Tibial nerve (tissue), 4 donors: ENCODE data around the gene PPRC1. TPM values are rescaled to one million over a fixed set of nuclear protein-coding genes. Genes with fewer than 3 reads are reported as not detected.

Experiments used
- DNase-seq, 2 donors: peaks; one replicate each; pipeline ENCODE4 v3.0.0-alpha.2; 2019; ENCODE audit warnings: low spot score in 2 of 2
- H3K27ac ChIP-seq, 4 donors: fragments of 200-600 bp; sonication (generic) in 3 of 4; one replicate each; pipeline ENCODE4 v1.5.1; 2017 to 2019; ENCODE audit warnings: mild to moderate bottlenecking in 1 of 4
- H3K27me3 ChIP-seq, 2 donors: fragments of 200-600 bp; sonication (generic) in 1 of 2; one replicate each; pipeline versions ENCODE4 v1.5.1 to v1.6.0; 2017 to 2019
- H3K36me3 ChIP-seq, 3 donors: fragments of 200-600 bp; sonication (generic); one replicate each; pipeline ENCODE4 v1.5.1; 2018 to 2019
- H3K4me1 ChIP-seq, 4 donors: fragments of 200-600 bp; sonication (generic) in 3 of 4; one replicate each; pipeline ENCODE4 v1.5.1; 2017 to 2019
- H3K4me3 ChIP-seq, 4 donors: fragments of 200-600 bp; sonication (generic) in 3 of 4; one replicate each; pipeline ENCODE4 v1.5.1; 2017 to 2019; ENCODE audit warnings: mild to moderate bottlenecking in 1 of 4, moderate library complexity in 1 of 4
- H3K9me3 ChIP-seq, 4 donors: fragments of 200-600 bp; sonication (generic) in 3 of 4; one replicate each; pipeline ENCODE4 v1.5.1; 2017 to 2019
- CTCF ChIP-seq, 5 experiments: fragments of 200-600 bp in 3 of 5; fragments of 450-650 bp in 2 of 5; sonication (generic) in 3 of 5; IDR thresholded peaks; one replicate each; pipeline ENCODE4 v1.5.1; 2016 to 2019; ENCODE audit warnings: antibody characterized with exemption in 5 of 5, mild to moderate bottlenecking in 3 of 5, moderate library complexity in 2 of 5
- EP300 ChIP-seq, 2 donors: sonication (generic); formaldehyde crosslinking; IDR thresholded peaks; one replicate each; pipeline ENCODE4 v1.6.1; 2017; ENCODE audit warnings: antibody characterized with exemption in 2 of 2, mild to moderate bottlenecking in 1 of 2
- POLR2A ChIP-seq, 2 donors: fragments of 450-650 bp; IDR thresholded peaks; one replicate each; pipeline ENCODE4 v1.6.1; 2017; ENCODE audit warnings: antibody characterized with exemption in 2 of 2, mild to moderate bottlenecking in 2 of 2, moderate library complexity in 2 of 2
- WGBS, 2 donors: methylation state at CpG; one replicate each; pipeline ENCODE4 v1.1.5; 2018; 5-methylcytosine and 5-hydroxymethylcytosine counted together
- total RNA-seq, 4 donors: library from RNA; depleted of rRNA; stranded (reverse); fragments of >200 nt; gene quantifications; one replicate each; pipeline ENCODE4 v1.1.0, GENCODE V29; 2016

Gene PPRC1
- total RNA-seq, 4 donors from 2014 or later: 10.1 to 26.4 (median 18.7) TPM

DNA sequence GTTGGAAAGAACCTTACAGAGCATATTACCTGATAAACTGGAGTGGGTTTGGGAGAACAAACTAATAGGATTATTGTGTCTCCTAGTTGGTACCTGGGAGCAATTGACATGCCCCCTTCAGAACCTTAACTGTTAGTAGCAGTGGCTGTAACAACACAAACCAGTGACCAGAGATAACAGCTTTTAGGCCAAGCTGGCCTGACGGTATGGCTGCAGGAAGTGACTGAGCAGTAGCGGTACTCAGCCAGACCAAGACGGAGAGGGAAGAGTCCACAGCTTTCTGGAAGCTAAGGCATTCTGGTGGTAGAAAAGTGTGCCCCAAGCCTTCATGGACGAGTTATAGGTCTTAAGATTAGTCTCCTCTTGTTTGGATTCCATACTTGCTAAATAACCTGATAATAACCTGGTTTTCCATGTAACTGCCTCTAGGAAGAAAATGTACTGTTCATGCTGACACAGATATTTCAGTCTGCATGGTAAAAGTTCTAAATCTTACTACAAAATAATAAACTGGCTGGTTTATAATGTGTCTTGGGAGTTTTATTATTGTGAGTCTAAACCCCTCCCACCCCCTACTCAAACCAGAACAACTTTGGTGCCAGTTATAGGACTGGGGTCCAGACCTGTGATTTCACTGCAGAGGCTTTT, 30.6 kb downstream of the PPRC1 start:
- Histone ChIP-seq H3K27me3 (no peaks in the 10 kb centered on the region), H3K9me3 (no peaks in the 10 kb centered on the region), H3K36me3 (peaks cover 3 to 60% (median 24%) of the 10 kb centered on the region in 3 donors), H3K27ac (no peak overlapping the region), H3K4me1 (no peaks in the 10 kb centered on the region), H3K4me3 (no peak overlapping the region)
- WGBS, 2 donors: 70 to 75% methylated on average over 4 of the region's 4 CpGs
- no peak for TF ChIP-seq CTCF (IDR thresholded peaks at IDR 0.05)
- TF ChIP-seq EP300 (IDR thresholded peaks at IDR 0.05): no peak
- TF ChIP-seq POLR2A (IDR thresholded peaks at IDR 0.05): no peak
- no peak for DNase-seq

DNA sequence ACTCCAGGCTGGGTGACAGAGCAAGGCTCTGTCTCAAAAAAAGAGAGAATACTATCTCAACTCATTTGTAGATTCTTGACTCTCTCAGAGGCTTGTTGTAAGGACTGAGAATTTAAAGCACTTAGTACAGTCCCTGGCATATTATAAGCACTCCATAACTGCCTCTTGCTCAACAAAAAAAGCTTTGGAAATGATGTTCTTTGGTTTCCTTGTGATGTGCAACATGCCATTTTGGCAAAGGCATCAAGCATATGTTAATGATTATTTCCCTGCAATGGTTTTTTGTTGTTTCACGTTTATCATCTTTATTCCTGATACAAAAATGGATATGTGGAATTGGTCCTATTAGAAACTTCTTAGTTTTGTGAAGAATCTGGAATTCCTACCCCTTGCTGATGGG, 35.0 kb downstream of the PPRC1 start:
- no peak for DNase-seq
- TF ChIP-seq EP300 (IDR thresholded peaks at IDR 0.05) (no peak), POLR2A (IDR thresholded peaks at IDR 0.05) (no peak), CTCF (IDR thresholded peaks at IDR 0.05) (no peak)
- H3K4me1 ChIP-seq: peaks cover 0 to 11% (median 1%) of the 10 kb centered on the region in 4 donors
- H3K27me3 ChIP-seq: no peaks in the 10 kb centered on the region
- H3K27ac ChIP-seq: no peak overlapping the region
- H3K36me3 ChIP-seq: peaks cover 0 to 17% (median 0%) of the 10 kb centered on the region in 3 donors
- H3K9me3 ChIP-seq: no peaks in the 10 kb centered on the region
- 50 to 69% methylated on average over 1 of the region's 1 CpG for WGBS, 2 donors
- no peak overlapping the region for H3K4me3 ChIP-seq

- no peak for DNase-seq
- WGBS, 2 donors: 55 to 58% methylated on average over 3 of the region's 3 CpGs
Measured at GRCh38 chr10:102170602-102171001, 37.8 kb downstream of the PPRC1 start.

GRCh38 chr10:102172288-102172687, 39.4 kb downstream of the PPRC1 start:
- Histone ChIP-seq H3K27me3 (peaks cover 0 to 5% of the 10 kb centered on the region in 2 donors), H3K9me3 (no peaks in the 10 kb centered on the region), H3K27ac (no peak overlapping the region), H3K36me3 (no peaks in the 10 kb centered on the region), H3K4me3 (no peak overlapping the region), H3K4me1 (peaks cover 0 to 11% (median 1%) of the 10 kb centered on the region in 4 donors)
- no peak for DNase-seq
- TF ChIP-seq CTCF (IDR thresholded peaks at IDR 0.05) (no peak), EP300 (IDR thresholded peaks at IDR 0.05) (no peak), POLR2A (IDR thresholded peaks at IDR 0.05) (no peak)
- 84 to 87% methylated on average over 8 of the region's 8 CpGs for WGBS, 2 donors

More at GRCh38 chr10:102170602-102171001, 37.8 kb downstream of the PPRC1 start:
- no peaks in the 10 kb centered on the region for H3K36me3 ChIP-seq
- peaks cover 0 to 11% (median 1%) of the 10 kb centered on the region in 4 donors for H3K4me1 ChIP-seq
- no peak for TF ChIP-seq EP300 (IDR thresholded peaks at IDR 0.05)
- TF ChIP-seq CTCF (IDR thresholded peaks at IDR 0.05): no peak
- no peak for TF ChIP-seq POLR2A (IDR thresholded peaks at IDR 0.05)
- no peaks in the 10 kb centered on the region for H3K9me3 ChIP-seq
- H3K27me3 ChIP-seq: peaks cover 0 to under 1% of the 10 kb centered on the region in 2 donors
- no peak overlapping the region for H3K27ac ChIP-seq
- H3K4me3 ChIP-seq: no peak overlapping the region

DNA sequence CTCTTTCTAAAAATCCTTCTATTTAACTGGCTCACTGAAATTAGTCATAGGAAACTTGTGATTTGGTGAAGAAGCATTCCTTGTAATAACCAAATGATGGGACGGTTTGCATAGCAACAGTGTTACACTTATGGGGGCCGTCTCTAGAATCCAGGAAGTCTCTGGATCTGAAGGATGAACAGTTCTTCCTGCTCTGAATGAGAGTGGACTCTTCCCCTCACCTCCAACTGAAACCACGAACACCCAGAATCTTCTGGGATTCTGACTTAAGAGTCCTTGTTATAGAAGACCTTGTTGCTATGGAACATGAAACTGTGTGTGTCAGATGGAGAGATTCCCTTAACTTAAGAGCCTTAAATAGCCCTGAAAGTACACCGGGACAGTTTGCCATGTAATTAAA, 42.6 kb downstream of the PPRC1 start:
- H3K36me3 ChIP-seq: no peaks in the 10 kb centered on the region
- no peak for TF ChIP-seq CTCF (IDR thresholded peaks at IDR 0.05)
- no peak for TF ChIP-seq EP300 (IDR thresholded peaks at IDR 0.05)
- TF ChIP-seq POLR2A (IDR thresholded peaks at IDR 0.05): no peak
- no peaks in the 10 kb centered on the region for H3K4me1 ChIP-seq
- peaks cover 0 to 15% of the 10 kb centered on the region in 2 donors for H3K27me3 ChIP-seq
- WGBS, 2 donors: 38 to 57% methylated on average over 4 of the region's 4 CpGs
- H3K4me3 ChIP-seq: no peak overlapping the region
- H3K27ac ChIP-seq: no peak overlapping the region
- DNase-seq: no peak
- no peaks in the 10 kb centered on the region for H3K9me3 ChIP-seq
